WTC11 (cell line): ENCODE measurements around the gene TEKTIP1. TPM values are rescaled to one million over a fixed set of nuclear protein-coding genes. Genes with fewer than 3 reads are reported as not detected.

ENCODE experiments used
- ATAC-seq: fragments of 200-7000 bp; cut with Tn5 transposase; 2 replicates; pipeline ENCODE4 v1.10.0; 2021; ENCODE audit warnings: mild to moderate bottlenecking, moderate library complexity
- CTCF ChIA-PET: fragments of 300-600 bp; sonication (Branson Sonifier 250); formaldehyde crosslinking; loops from one replicate; lab custom pipeline; 2021; ENCODE audit warnings: antibody characterized with exemption; lab: Charles Lee
- POLR2A ChIA-PET: fragments of 350-600 bp; sonication (Branson Sonifier 250); formaldehyde crosslinking; loops from one replicate; lab custom pipeline; 2021; ENCODE audit warnings: antibody characterized with exemption; lab: Charles Lee
- DNase-seq: peaks from one replicate; pipeline ENCODE4 v3.0.0; 2021; ENCODE audit warnings: low spot score
- H3K27ac Mint-ChIP-seq: 2 replicates; pipeline ENCODE4 v1.8.0; 2021; ENCODE audit warnings: mixed read lengths
- H3K27me3 Mint-ChIP-seq: 2 replicates; pipeline ENCODE4 v1.8.0; 2021; ENCODE audit warnings: low read depth, mild to moderate bottlenecking, moderate library complexity, mixed read lengths
- H3K36me3 Mint-ChIP-seq: 2 replicates; pipeline ENCODE4 v1.8.0; 2021; ENCODE audit warnings: mixed read lengths
- H3K4me1 Mint-ChIP-seq: 2 replicates; pipeline ENCODE4 v1.8.0; 2022; ENCODE audit warnings: mixed read lengths
- H3K4me3 Mint-ChIP-seq: 2 replicates; pipeline ENCODE4 v1.8.0; 2021; ENCODE audit warnings: mild to moderate bottlenecking, moderate library complexity, mixed read lengths
- H3K9me3 Mint-ChIP-seq: 2 replicates; pipeline ENCODE4 v1.8.0; 2021; ENCODE audit warnings: mixed read lengths
- AFF4 ChIP-seq: sonication (generic); formaldehyde crosslinking; IDR thresholded peaks from 2 replicates; pipeline ENCODE4 v1.8.1; 2023; ENCODE audit warnings: mild to moderate bottlenecking, missing genetic modification reagents, borderline replicate concordance
- ARID4B ChIP-seq: sonication (generic); formaldehyde crosslinking; IDR thresholded peaks from 2 replicates; pipeline ENCODE4 v1.8.0; 2023; ENCODE audit warnings: missing genetic modification reagents, mild to moderate bottlenecking, borderline replicate concordance
- ATF6 ChIP-seq: sonication (generic); formaldehyde crosslinking; IDR thresholded peaks from 2 replicates; pipeline ENCODE4 v1.8.1; 2023; ENCODE audit warnings: mild to moderate bottlenecking, missing genetic modification reagents
- CBFB ChIP-seq: sonication (generic); formaldehyde crosslinking; IDR thresholded peaks from 2 replicates; pipeline ENCODE4 v1.8.1; 2022; ENCODE audit warnings: mild to moderate bottlenecking, low read depth, missing genetic modification reagents
- FOXJ3 ChIP-seq: sonication (generic); formaldehyde crosslinking; IDR thresholded peaks from 2 replicates; pipeline ENCODE4 v1.9.0; 2021; ENCODE audit warnings: missing genetic modification reagents, mild to moderate bottlenecking, borderline replicate concordance
- FOXK1 ChIP-seq: sonication (generic); formaldehyde crosslinking; IDR thresholded peaks from 2 replicates; pipeline ENCODE4 v1.8.0; 2022; ENCODE audit warnings: mild to moderate bottlenecking, moderate library complexity, missing genetic modification reagents
- GRHL2 ChIP-seq: fragments of 250-450 bp; sonication (Bioruptor Pico); IDR thresholded peaks from 2 replicates; pipeline ENCODE4 v1.8.0; 2022; ENCODE audit warnings: mild to moderate bottlenecking, moderate library complexity; ENCODE audit not compliant: insufficient replicate concordance, severe bottlenecking
- HMGA2 ChIP-seq: fragments of 250-450 bp; sonication (Bioruptor Pico); IDR thresholded peaks from 2 replicates; pipeline ENCODE4 v1.4.0; 2021; ENCODE audit warnings: mild to moderate bottlenecking, moderate library complexity
- ZBTB21 ChIP-seq: sonication (generic); formaldehyde crosslinking; IDR thresholded peaks from 2 replicates; pipeline ENCODE4 v1.8.1; 2023; ENCODE audit warnings: mild to moderate bottlenecking, missing genetic modification reagents, borderline replicate concordance
- ZNF121 ChIP-seq: sonication (generic); formaldehyde crosslinking; IDR thresholded peaks from 2 replicates; pipeline ENCODE4 v1.8.0; 2023; ENCODE audit warnings: missing genetic modification reagents
- ZNF396 ChIP-seq: fragments of 250-450 bp; sonication (Bioruptor Pico); IDR thresholded peaks from 2 replicates; pipeline ENCODE4 v1.8.0; 2021; ENCODE audit warnings: mild to moderate bottlenecking, moderate library complexity, borderline replicate concordance
- total RNA-seq: library from RNA; stranded (reverse); gene quantifications from 3 replicates; pipeline ENCODE4 v1.2.3, GENCODE V29; 2021

Gene TEKTIP1
- total RNA-seq, 1 experiment from 2014 or later: 6.3 TPM

GRCh38 chr19:3533033-3533432 is 5.9 kb upstream of the TEKTIP1 start (continued):
- no peak for TF ChIP-seq ZBTB21 (CRISPR knock-in tag)
- TF ChIP-seq FOXJ3: no peak
- TF ChIP-seq ATF6 (CRISPR knock-in tag): no peak
- no peak for TF ChIP-seq GRHL2 (CRISPR knock-in tag)
- TF ChIP-seq HMGA2 (CRISPR knock-in tag): no peak
- no peak for TF ChIP-seq CBFB (CRISPR knock-in tag)
- TF ChIP-seq ZNF396 (CRISPR knock-in tag): no peak
- no peak for TF ChIP-seq ARID4B
- TF ChIP-seq AFF4 (CRISPR knock-in tag): no peak

GRCh38 chr19:3533563-3534216 is 5.3 kb upstream of the TEKTIP1 start:
- H3K36me3 Mint-ChIP-seq: peaks cover 29% of the 10 kb centered on the region
- POLR2A ChIA-PET: no interaction called here
- H3K9me3 Mint-ChIP-seq: no peaks in the 10 kb centered on the region
- CTCF ChIA-PET: no interaction called here
- peaks cover 4% of the 10 kb centered on the region; the same call in 1 of the 2 replicates for H3K4me1 Mint-ChIP-seq
- ATAC-seq (no peak), DNase-seq (no peak)
- H3K27ac Mint-ChIP-seq: no peak overlapping the region
- H3K4me3 Mint-ChIP-seq: no peak overlapping the region
- no peaks in the 10 kb centered on the region for H3K27me3 Mint-ChIP-seq
- TF ChIP-seq ZNF121 (CRISPR knock-in tag) (peak; percentile 85), FOXK1 (CRISPR knock-in tag) (no peak)
